K562 (cell line): ENCODE results near the gene POMT2. TPM values are rescaled to one million over a fixed set of nuclear protein-coding genes. Genes with fewer than 3 reads are reported as not detected.

Experiments
- ARID2 ChIP-seq: fragments of 450-650 bp; IDR thresholded peaks from 2 replicates; pipeline ENCODE4 v1.6.1; 2017; ENCODE audit warnings: antibody characterized with exemption, mild to moderate bottlenecking
- CEBPG ChIP-seq, 3 experiments: fragments of 200-800 bp in 1 of 3; sonication (Bioruptor generic) in 1 of 3; sonication (generic) in 1 of 3; formaldehyde crosslinking in 1 of 3; IDR thresholded peaks in 2 of 3; conservative IDR thresholded peaks in 1 of 3; 2 replicates each; pipeline versions ENCODE4 v1.6.1 to v1.8.0; 2016 to 2022; ENCODE audit warnings: missing compliant biosample characterization in 2 of 3, missing genetic modification characterization in 2 of 3, mild to moderate bottlenecking in 1 of 3, missing genetic modification reagents in 1 of 3
- CREM ChIP-seq: IDR thresholded peaks from 2 replicates; pipeline ENCODE4 v1.6.1; 2014; ENCODE audit warnings: antibody characterized with exemption, low read depth
- DEAF1 ChIP-seq: fragments of 450-650 bp; formaldehyde crosslinking; IDR thresholded peaks from 2 replicates; pipeline ENCODE4 v1.4.0; 2020; ENCODE audit warnings: mild to moderate bottlenecking, moderate library complexity
- ESRRA ChIP-seq: fragments of 450-650 bp; IDR thresholded peaks from 2 replicates; pipeline ENCODE4 v1.6.1; 2014; ENCODE audit warnings: low read depth, mild to moderate bottlenecking, moderate library complexity, borderline replicate concordance
- FOXA3 ChIP-seq, 2 experiments: fragments of 450-650 bp in 1 of 2; sonication (generic) in 1 of 2; formaldehyde crosslinking; IDR thresholded peaks in 1 of 2; conservative IDR thresholded peaks in 1 of 2; 2 replicates each; pipeline versions ENCODE4 v1.4.0 to v1.8.0; 2020 to 2022; ENCODE audit warnings: mild to moderate bottlenecking in 2 of 2, missing genetic modification reagents in 1 of 2
- KDM2B ChIP-seq: fragments of 250-450 bp; sonication (Bioruptor Pico); IDR thresholded peaks from 2 replicates; pipeline ENCODE4 v1.8.0; 2021; ENCODE audit warnings: mild to moderate bottlenecking, moderate library complexity
- NCOA1 ChIP-seq: fragments of 450-650 bp; IDR thresholded peaks from 2 replicates; pipeline ENCODE4 v1.6.1; 2016; ENCODE audit warnings: low read depth
- NFIC ChIP-seq: fragments of 450-650 bp; IDR thresholded peaks from 2 replicates; pipeline ENCODE4 v1.6.1; 2017; ENCODE audit warnings: mild to moderate bottlenecking, inconsistent platforms
- NRF1 ChIP-seq, 2 experiments: fragments of 450-650 bp; IDR thresholded peaks in 1 of 2; conservative IDR thresholded peaks in 1 of 2; 2 replicates each; pipeline ENCODE4 v1.6.1; 2014; ENCODE audit warnings: mild to moderate bottlenecking in 2 of 2
- SREBF1 ChIP-seq: fragments of 150-350 bp; IDR thresholded peaks from 2 replicates; pipeline ENCODE4 v1.6.1; 2014; ENCODE audit warnings: antibody characterized with exemption, low read depth, low read length, borderline replicate concordance
- UBTF ChIP-seq, 2 experiments: IDR thresholded peaks; 2 replicates each; pipeline ENCODE4 v1.6.1; 2012; ENCODE audit warnings: improper control_type of control experiment in 2 of 2, low read depth in 2 of 2, low read length in 2 of 2, borderline replicate concordance in 1 of 2
- ZBTB26 ChIP-seq: fragments of 450-650 bp; formaldehyde crosslinking; IDR thresholded peaks from 2 replicates; pipeline ENCODE4 v1.4.0; 2022; ENCODE audit warnings: missing genetic modification characterization
- ZBTB8A ChIP-seq: fragments of 450-650 bp; IDR thresholded peaks from 2 replicates; pipeline ENCODE4 v1.6.1; 2018; ENCODE audit warnings: mild to moderate bottlenecking, moderate library complexity; ENCODE audit not compliant: partially characterized antibody
- ZFPM2 ChIP-seq: fragments of 250-450 bp; sonication (Bioruptor Pico); IDR thresholded peaks from 2 replicates; pipeline ENCODE4 v1.5.1; 2022; ENCODE audit warnings: mild to moderate bottlenecking
- ZKSCAN8 ChIP-seq: fragments of 200-800 bp; sonication (Bioruptor generic); IDR thresholded peaks from 2 replicates; pipeline ENCODE4 v1.6.1; 2016; ENCODE audit warnings: missing genetic modification characterization, missing compliant biosample characterization
- ZNF140 ChIP-seq: fragments of 250-450 bp; sonication (Bioruptor Pico); IDR thresholded peaks from 2 replicates; pipeline ENCODE4 v1.8.0; 2021; ENCODE audit warnings: moderate library complexity, mild to moderate bottlenecking, inconsistent platforms
- polyA plus RNA-seq, 8 experiments: library from polyadenylated mRNA; depleted of rRNA in 4 of 8; stranded (reverse) in 5 of 8; unstranded in 3 of 8; fragments of >200 nt; fragmentation: Nextera tagmentation in 2 of 8; fragmentation: Illumina TruSeq in 1 of 8; extraction: Ambion mirVana in 2 of 8; extraction: Trizol in 1 of 8; gene quantifications; 2 replicates each; pipeline versions ENCODE4 v1.2.1 to v1.2.3, GENCODE V29; 2011 to 2014; ENCODE audit warnings: inconsistent platforms in 1 of 8, missing spikeins in 1 of 8
- total RNA-seq, 7 experiments: library from RNA; depleted of rRNA in 6 of 7; stranded (reverse); fragments of >200 nt in 6 of 7; fragmentation: Illumina TruSeq in 2 of 7; extraction: Trizol in 2 of 7; gene quantifications; 2 replicates each; pipeline versions ENCODE4 v1.2.1 to v1.2.3, GENCODE V29; 2011 to 2021; ENCODE audit warnings: low replicate concordance in 1 of 7
- TF ChIP-seq, protein P1 (sequence below): fragments of 450-650 bp; IDR thresholded peaks from 2 replicates; pipeline ENCODE4 v1.6.1; 2017; ENCODE audit warnings: mild to moderate bottlenecking, moderate library complexity
- TF ChIP-seq, protein P2 (sequence below): IDR thresholded peaks from 2 replicates; pipeline ENCODE4 v1.6.1; 2011; ENCODE audit warnings: borderline replicate concordance, low read depth, mild to moderate bottlenecking, moderate library complexity, low read length; ENCODE audit not compliant: insufficient read depth, poor library complexity, severe bottlenecking

Gene POMT2
- total and polyA plus RNA-seq, 9 of the 15 experiments (the other 6 are each of a cell fraction or from before 2014, with no cell fraction given), result 0.39 to 16.6 (median 7.8) TPM

DNA sequence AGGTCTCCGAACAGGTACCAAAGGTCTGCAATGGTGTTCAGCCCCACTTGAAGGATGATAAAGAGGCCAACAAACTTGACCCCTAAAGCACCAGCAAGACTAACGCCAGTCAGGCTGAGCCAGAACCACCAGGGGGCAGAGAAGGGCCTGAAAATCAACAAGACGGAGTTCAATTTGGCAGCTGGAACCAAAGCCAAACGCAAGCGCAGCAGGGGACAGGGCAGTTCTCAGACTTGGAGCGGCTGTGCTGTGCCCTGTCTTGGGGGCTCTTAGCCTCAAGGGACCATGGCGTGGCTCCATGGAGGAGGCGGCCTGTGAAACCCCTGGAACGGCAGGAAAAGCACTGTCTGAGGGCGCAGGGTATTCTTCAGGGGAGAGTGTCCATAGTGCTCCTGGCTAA, 19.6 kb downstream of the POMT2 start (continued):
- TF ChIP-seq NCOA1, result no peak
- TF ChIP-seq UBTF (IDR thresholded peaks at IDR 0.05; ENCODE audit: borderline replicate concordance in 1 of 2, low read depth in 2 of 2, low read length in 2 of 2), result no peak
- TF ChIP-seq DEAF1 (CRISPR knock-in tag), result peak; percentile 34; the same call in 1 of the 2 replicates
- 0 out of 2 replicates have a peak, but pooled peaks have one; percentile 15 for TF ChIP-seq NFIC
- peak; percentile 13; the same call in 1 of the 2 replicates for TF ChIP-seq CREM
- TF ChIP-seq, protein P1, sequence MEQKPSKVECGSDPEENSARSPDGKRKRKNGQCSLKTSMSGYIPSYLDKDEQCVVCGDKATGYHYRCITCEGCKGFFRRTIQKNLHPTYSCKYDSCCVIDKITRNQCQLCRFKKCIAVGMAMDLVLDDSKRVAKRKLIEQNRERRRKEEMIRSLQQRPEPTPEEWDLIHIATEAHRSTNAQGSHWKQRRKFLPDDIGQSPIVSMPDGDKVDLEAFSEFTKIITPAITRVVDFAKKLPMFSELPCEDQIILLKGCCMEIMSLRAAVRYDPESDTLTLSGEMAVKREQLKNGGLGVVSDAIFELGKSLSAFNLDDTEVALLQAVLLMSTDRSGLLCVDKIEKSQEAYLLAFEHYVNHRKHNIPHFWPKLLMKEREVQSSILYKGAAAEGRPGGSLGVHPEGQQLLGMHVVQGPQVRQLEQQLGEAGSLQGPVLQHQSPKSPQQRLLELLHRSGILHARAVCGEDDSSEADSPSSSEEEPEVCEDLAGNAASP, result no peak
- no peak for TF ChIP-seq CEBPG (CRISPR knock-in tag; IDR thresholded peaks at IDR 0.05)
- no peak for TF ChIP-seq CEBPG (tag; conservative IDR thresholded peaks at IDR 0.05 in 1 of 2, IDR thresholded peaks at IDR 0.05 in 1 of 2)
- no peak for TF ChIP-seq ZKSCAN8
- TF ChIP-seq ZBTB8A, result no peak
- 0 out of 2 replicates have a peak, but pooled peaks have one; percentile 43 for TF ChIP-seq ARID2
- no peak for TF ChIP-seq ESRRA
- TF ChIP-seq FOXA3 (CRISPR knock-in tag; conservative IDR thresholded peaks at IDR 0.05 in 1 of 2, IDR thresholded peaks at IDR 0.05 in 1 of 2), result peak in 1 of 2 experiments; percentile 24; a peak in 1 of 4 replicates
- no peak for TF ChIP-seq SREBF1
- no peak for TF ChIP-seq ZNF140 (CRISPR knock-in tag)
- TF ChIP-seq, protein P2, sequence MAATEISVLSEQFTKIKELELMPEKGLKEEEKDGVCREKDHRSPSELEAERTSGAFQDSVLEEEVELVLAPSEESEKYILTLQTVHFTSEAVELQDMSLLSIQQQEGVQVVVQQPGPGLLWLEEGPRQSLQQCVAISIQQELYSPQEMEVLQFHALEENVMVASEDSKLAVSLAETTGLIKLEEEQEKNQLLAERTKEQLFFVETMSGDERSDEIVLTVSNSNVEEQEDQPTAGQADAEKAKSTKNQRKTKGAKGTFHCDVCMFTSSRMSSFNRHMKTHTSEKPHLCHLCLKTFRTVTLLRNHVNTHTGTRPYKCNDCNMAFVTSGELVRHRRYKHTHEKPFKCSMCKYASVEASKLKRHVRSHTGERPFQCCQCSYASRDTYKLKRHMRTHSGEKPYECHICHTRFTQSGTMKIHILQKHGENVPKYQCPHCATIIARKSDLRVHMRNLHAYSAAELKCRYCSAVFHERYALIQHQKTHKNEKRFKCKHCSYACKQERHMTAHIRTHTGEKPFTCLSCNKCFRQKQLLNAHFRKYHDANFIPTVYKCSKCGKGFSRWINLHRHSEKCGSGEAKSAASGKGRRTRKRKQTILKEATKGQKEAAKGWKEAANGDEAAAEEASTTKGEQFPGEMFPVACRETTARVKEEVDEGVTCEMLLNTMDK, result peak; percentile 63
- TF ChIP-seq NRF1 (conservative IDR thresholded peaks at IDR 0.05 in 1 of 2, IDR thresholded peaks at IDR 0.05 in 1 of 2), result peak; percentile 56 to 62
- no peak for TF ChIP-seq ZBTB26
- no peak for TF ChIP-seq KDM2B (CRISPR knock-in tag)
- TF ChIP-seq ZFPM2 (CRISPR knock-in tag), result no peak
